COLO668 (cell line): ENCODE results near the gene LANCL2.

Experiments
- DNase-seq: peaks from one replicate; lab custom pipeline; 2025; ENCODE audit not compliant: unreplicated experiment; lab: John Stamatoyannopoulos, UW

Gene LANCL2

DNA sequence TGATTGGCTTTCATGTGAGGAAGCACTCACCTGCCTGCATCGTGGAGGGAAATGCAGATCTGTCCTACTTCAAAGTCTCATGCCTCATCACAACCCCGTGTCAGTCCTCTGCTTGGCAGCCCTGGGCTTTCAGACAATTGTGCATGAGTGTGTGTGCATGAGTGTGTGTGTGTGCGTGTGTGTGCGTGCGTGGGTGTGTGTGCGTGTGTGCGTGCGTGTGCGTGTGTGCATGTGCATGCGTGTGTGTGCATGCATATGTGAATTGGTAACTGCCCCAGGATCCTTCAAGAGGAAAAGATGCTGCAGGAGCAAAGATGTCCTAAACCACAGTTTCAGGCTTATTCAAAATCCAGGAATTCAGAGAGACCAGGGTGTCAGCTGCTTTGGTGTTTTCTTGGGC, 71.3 kb downstream of the LANCL2 start:
- DNase-seq, result no peak

DNA sequence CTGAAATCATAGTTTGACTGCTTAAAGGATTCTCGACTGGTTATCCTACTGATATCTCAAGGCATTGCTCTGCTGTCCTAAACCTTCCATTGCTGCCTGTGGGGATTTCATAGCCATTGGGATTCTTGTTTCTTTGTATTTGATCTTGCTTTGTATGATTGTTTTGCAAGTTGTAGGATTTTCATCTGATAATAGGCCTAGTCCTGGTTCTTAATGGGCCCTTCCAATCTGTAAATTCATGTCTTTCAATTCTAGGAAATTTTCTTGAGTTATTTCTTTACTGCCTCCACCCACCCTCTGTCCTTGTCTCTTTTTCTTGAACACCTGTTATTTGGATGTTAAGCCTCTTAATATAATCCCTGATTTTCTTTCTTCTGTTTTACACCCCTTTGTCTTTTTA, 72.2 kb downstream of the LANCL2 start:
- DNase-seq, result no peak

DNA sequence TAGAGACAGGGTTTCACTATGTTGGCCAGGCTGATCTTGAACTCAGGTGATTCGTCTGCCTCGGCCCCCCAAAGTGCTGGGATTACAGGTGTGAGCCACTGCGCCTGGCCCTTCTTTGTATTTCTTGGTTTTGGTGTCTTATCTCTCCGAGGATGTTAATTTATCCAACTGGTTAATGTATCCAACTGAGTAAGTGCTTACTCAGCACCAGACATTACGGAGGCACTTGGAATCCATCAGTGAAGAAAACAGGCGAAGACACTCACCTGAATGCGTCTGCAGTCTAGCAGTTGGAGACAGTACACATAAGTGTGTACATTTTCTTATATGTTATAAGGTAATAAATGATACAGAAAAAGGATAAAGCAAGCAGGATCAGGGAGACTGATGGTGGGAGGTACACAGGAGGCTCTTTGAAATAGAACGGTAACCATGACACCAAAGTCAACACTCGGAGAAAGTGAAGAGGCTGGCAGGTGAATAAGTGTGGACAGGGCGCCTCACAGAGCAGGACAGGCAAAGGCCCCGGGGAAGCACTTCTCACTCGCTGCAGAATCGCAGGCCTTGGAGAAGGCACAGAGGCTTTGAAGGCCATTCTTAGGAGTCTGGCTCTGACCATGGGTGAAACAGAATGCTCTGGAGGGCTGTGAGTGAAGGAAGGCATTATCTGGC, 73.1 kb downstream of the LANCL2 start:
- peak; percentile 77 for DNase-seq

DNA sequence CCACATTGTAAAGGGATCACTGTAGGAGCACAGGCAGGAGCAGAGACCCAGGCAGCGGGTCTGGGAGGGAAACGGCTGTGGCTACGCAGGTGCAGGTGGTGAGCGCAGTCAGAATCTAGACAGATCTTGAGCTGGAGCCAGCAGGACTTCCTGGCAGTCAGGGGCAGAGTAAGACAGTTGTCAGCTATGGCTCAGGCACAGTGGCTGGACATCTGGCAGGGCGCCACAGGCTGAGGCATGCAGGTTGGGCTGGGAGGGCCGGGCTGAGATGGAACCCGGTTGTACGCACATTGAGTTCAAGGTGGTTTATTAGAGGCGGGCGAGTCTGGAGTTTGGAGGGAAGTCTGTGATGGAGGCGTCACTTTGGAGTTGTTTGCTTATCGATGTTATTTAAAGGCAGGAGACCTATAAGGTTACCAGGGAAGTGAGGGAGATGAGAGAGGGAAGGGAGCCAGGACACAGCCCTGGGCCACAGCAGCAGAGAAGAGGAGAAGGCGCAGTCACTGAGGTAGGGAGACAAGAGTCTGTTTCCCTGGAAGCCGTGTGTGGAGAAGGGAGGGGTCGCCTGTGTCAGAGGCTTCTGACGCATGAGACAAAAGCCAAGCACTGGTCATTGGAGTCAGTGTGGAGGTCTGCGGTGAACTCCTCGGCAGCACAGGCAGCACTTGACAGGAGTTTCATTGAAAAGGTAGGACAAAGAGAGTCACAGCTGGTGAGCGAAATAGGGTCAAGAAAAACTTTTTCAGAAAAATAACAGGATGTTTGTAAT, 73.8 kb downstream of the LANCL2 start:
- peak; percentile 77 for DNase-seq

DNA sequence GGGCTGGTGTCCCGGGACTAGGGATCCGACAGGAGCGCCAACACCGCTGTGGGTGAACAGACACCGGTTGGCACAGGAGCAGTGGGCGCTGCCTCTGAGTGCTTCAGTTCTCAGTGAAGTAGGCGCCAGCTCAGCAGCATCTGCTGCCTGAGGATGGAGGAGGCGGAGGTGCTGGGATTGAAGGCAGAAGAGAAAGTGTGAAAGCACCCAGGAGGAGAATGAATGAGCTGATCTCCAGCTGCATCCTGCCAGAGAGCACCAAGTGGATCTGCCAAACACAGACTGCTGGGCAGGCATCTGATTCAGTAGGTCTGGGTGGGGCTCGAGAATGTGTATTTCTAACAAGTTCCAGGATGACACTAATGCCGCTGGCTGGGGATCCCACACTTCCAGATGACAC, 74.5 kb downstream of the LANCL2 start:
- peak; percentile 46 for DNase-seq

DNA sequence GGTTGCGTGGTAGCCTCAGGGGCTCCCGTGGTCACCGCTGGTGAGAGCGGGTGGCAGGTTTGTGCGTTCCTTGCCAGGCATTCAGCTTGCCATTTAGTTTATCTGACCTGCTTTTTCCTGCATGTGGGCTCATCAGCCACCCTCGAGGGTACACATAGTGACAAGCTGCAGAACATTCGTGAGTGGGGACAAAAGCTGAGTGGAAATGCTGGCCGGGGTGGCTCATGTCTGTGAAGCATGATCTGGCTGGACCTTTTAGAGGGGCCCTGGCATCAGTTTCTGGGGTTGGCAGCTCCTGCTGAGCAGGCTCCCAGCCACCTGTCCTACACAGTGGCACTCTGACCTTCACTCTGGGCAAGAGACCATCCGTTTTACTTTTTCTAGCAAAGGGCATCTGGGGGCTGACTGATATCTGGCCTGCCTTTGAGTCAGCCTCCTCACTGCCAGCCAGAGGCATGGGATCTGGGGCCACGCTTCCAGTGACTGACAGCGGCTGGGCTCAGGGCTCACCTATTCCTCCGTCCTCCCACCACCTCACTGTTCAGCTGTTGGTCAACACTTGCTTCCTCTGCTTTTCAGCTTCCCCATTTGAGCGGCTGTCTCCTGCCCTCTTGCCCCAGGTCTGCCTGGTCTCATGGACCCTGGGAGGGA, 75.0 kb downstream of the LANCL2 start:
- DNase-seq, result no peak

DNA sequence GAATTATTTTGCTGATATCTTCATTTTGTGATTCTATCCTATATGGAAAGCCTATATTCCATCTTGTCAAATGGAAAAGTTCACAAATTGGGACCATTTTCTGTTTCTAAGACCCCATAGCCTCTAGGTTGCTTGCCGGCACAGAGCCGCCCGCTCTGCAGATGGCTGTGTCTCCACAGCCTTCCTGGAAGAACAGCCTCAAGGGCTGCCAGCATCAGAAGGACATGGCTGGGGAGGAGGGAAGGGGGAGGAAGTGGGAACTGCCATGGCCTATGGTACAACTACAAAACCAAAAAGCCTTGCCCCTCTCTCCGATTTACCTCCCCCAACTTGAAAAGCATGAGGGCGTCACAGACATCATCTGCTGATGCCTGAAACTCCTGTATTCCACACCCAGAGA, 75.9 kb downstream of the LANCL2 start:
- DNase-seq, result no peak

DNA sequence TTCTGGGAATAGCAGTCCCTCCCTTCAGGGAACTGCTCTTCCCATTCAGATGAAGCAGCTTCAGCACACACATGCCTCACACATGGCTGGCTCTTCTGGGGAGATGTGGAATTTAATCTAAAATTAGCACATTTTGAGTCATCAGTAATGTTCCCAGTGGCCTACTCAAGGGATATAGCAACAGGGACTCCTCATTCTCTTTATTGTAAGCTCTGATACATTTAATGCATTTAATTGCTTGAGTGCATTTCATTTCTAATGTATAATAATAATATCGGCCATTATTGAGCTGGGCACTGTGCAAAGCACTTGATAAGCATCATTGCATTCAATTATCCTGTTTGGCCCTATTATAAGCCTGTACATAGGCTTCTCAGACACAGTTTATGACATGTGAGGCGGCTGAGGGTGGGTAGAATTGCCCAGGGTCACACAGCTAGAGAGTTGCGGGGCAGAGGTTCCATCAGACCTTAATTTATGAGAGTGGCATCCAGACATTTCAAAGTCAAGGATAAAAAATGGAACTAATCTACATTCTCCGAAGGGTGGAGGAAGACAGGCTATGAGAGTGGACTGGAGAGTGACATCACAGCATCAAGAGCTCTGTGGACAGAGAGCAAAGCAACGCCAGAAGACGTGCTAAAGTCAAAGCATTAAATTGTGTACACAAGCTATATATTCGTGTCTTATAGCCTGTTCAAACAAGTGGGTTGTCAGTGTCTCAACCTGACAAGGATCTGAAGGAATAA, 76.8 kb downstream of the LANCL2 start:
- no peak for DNase-seq

DNA sequence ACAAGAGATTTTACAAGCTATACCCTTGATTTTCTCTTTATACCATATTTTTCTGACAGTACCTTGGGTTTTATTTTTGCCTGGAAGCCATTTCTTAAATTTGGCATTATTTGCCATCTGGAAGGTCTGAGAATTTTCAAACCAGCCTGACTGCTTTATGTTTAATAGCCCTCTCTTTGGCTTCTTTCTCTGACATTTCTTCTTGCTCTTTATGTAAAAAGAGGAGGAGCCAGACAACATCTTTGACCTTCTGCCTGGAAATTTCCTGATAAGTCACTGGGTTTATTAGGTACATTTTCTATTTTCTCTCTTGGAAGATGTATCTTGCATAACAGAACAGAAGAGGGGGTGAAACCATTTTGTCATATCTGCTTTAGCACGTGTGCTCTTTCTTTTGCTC, 79.6 kb downstream of the LANCL2 start:
- no peak for DNase-seq

DNA sequence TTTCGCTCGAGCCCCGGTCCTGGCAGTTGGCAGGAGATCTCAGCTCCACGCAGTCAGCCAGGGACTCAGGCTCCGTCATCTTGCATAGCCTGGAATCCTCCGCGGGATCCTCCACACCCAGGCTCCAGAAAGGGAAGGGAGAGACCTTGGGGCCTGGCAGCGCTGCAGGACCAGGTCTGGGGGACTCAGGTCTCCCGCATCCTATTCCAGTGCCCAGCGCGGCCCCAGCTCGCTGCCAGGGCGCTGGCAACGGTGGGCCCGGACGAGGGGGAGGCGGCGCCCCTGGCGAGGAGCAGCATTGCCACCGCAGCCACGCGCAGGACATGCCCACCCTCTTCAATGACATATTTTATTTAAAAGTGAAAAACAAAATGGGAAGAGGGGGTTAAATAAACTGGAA, 83.4 kb downstream of the LANCL2 start:
- no peak for DNase-seq

DNA sequence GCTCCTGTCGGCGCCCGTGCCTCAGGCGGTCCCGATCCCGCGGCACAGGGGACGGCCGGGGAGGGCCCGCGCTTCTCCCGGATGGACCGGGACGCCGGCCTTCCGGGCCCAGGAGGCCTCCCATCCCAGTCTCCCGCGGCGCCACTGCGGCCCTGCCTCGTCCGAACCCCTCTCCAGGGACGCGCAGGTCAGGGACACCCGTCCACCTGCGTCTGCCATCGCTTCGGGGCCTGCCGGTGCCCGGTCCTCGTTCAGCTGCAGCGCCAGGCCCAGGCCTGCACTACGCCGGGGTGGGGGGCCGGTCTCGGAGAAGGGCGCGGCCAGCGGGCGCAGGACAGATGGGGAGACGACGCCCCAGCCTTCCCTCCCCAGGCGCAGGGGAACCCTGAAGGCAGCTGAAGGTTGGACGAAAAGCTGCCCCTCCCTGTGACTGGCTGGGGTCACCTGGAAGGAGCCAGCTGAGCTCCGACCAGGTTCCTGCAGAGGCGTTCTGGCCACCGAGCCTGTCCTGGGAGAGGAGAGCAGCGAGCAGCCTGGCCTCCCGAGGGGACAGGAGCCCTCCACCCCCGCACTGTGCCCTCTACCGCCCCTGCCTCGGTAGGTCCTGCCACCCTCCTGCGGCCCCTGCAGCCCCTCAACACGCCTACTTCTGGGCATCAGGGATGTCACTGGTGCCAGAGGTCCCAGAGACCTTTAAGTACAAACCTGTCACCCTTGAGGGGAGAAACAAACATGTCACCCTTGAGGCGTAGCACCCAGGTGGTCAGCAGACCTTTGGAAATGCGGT, 84.3 kb downstream of the LANCL2 start:
- no peak for DNase-seq

DNA sequence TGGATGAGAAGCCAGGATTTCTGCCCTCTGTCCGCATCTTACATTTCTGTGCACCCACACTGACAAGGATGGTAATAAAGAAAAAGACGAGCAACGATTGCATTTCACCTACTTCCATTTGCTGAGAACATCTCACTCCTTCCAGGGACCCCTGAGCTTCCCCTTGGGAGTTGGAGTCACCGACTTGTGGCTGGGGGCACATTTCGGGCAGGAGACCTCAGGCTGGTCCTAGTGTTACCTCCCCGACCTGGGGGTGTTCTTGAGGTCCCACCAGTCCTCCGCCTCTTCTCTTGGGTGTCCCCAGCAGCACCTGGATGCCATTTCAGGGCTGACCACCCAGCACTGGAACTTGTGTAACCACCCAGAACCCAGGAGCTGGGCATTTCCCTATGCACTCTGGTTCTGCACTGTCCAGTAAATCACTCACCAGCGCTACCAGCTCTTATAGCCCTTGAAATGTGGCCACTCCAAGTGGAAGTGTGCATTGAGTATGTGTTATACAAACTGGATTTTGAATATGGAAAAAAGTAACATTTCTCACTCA, 84.9 kb downstream of the LANCL2 start:
- no peak for DNase-seq

DNA sequence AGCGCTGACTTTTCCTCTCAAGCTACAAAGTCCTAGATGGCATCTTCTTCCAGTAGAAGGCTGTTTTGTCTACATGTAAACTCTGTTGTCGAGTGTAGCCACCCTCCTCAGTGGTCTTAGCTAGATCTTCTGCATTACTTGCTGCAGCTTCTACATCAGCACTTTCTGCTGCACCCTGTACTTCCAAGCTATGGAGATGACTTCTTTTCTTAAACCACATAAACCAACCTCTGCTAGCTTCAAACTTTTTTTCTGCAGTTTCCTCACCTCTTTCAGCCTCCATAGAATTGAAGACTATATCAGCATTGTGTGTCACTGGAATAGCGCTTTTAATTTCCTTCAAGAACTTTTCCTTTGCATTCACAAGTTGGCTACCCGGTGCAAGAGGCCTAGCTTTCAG, 87.8 kb downstream of the LANCL2 start:
- no peak for DNase-seq

DNA sequence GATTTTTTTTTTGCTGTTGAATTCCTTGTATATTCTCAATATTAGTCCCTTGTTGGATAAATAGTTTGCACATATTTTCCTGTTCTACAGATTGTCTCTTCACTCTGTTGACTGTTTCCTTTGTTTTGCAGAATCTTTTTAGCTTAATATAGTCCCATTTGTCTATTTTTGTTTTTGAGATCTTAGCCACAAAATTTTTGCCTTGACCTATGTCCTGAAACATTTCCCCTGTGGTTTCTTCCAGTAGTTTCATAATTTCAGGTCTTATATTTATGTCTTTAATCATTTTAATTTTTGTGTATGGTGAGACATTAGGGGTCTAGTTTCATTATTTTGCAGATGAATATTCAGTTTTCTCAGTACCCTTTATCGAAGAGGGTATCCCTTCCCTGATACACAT, 92.7 kb downstream of the LANCL2 start:
- DNase-seq, result no peak

DNA sequence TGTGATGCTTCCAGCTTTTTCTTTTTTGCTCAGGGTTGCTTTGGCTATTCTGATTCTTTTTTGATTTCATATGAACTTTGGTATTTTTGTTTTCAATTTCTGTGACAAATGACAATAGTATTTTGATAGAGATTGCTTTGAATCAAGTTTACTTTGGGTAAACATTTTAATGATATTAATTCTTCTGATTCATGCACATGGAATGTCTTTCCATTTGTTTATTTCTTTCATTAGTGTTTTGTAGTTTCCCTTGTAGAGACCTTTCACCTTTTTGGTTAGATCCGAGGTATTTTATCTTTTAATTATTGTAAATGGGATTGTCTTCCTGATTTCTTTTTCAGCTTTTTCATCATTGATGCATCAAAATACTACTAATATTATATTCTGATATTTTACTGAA, 93.2 kb downstream of the LANCL2 start:
- DNase-seq, result no peak

DNA sequence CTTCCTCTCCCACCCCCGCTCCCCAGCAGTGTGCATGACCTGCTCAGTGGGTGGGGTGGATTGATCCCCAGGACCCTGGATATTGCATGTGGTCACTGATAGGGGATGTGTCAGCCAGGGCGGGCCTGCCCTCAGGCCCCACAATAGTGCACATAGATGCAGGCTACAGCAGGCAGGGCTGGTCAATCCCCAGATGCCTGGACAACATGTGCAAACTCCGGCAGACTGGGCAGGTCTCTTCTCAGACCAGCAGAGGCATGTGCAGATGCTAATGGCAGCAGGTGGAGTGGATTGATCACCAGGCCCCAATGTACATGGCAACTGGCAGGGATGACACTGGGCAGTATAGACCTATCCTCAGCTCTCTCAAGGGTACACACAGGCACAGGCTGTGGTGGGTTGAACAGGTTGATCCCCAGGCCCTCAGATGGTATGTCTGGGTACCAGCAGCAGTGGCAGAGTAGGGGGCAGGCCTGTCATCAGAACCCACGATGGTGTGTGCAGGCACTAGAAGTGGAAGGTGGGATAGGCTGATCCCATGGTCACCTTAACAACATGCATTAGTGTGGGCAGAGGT, 98.6 kb downstream of the LANCL2 start:
- DNase-seq, result no peak

DNA sequence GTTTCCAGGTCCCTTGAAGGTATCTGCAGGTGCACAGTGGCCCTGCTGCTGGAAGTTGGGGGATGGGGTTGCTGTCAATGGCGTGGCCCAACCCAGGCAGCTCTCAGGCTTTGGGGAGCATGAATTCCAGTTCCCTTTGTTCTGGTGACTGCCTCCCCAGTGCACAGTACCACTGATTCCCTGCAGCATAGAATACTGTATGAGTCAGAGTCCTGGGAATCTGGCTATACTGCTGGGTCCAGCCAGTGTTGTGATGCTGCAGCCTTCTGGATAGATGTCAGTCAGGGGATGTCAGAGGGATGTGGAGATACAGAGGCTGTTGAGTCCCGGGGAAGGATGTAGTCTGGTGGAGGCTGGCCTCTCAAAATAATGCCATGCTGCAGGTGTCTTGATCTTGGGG, 99.3 kb downstream of the LANCL2 start:
- DNase-seq, result no peak

DNA sequence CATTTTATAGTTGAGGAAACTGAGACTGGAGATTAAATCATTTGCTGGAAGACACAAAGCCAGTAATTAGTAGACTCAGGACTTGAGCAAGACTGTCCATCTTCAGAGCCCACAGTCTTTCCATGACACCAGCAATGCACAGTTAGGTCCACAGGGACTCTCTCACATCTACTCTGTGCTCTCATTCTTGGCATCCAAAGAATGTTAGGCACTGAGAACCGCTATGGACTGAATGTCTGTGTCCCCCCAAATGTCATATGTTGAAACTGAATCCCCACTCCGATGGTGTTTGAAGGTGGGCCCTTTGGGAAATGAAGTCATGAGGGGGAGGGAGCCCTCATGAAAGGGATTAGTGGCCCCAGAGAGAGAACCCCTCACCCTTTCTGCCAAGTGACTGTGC, 100.6 kb downstream of the LANCL2 start:
- no peak for DNase-seq

DNA sequence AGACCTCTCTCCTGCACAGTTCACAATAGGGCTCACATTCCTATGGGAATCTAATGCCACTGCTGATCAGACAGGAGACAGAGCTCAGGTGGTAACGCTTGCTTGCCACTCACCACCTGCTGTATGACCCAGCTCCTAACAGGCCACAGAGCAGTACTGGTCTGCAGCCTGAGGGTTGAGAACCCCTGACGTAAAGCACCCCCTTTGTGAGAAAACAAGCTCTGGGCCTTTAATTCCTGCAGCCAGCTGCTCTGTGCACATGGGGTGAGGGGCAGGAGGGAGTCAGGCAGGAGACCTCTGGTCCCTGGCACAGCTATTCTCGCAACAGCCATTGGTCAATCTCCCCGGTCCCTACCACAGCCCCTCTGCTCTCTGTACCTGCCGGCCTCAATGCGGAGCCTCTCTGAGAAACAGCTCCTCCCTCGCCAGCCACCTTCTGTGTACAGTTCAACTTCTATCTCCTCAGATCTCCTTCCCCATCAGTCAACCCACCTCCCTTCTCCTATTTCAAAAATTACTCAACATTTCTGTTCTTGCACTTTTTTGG, 102.0 kb downstream of the LANCL2 start:
- DNase-seq, result no peak

DNA sequence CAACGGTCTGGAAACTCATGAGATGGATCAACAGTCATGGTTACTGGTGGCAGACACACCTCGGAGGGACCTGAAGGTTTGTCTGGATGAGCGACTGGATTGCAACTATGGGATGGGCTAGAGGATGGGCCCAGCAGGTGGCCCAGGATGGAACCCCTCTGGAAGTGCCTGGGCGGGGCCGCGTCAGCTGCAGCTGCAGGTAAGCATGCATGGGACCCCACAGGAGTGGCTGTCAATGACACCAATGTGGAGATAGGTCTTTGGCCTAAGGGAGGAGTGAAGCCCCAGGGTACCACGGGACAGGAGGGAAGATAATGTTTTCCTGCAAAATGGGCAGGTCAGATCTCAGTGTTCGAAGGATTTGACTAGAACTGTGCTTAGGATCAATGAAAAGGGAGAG, 103.4 kb downstream of the LANCL2 start:
- DNase-seq, result no peak
